Raji (cell line): ENCODE measurements around the gene LAX1.

ENCODE experiments used
- POLR2A ChIP-seq: IDR thresholded peaks from 2 replicates; pipeline ENCODE4 v1.6.1; 2011; ENCODE audit warnings: low read depth, low read length, control low read depth; ENCODE audit not compliant: insufficient read depth

Gene LAX1

DNA sequence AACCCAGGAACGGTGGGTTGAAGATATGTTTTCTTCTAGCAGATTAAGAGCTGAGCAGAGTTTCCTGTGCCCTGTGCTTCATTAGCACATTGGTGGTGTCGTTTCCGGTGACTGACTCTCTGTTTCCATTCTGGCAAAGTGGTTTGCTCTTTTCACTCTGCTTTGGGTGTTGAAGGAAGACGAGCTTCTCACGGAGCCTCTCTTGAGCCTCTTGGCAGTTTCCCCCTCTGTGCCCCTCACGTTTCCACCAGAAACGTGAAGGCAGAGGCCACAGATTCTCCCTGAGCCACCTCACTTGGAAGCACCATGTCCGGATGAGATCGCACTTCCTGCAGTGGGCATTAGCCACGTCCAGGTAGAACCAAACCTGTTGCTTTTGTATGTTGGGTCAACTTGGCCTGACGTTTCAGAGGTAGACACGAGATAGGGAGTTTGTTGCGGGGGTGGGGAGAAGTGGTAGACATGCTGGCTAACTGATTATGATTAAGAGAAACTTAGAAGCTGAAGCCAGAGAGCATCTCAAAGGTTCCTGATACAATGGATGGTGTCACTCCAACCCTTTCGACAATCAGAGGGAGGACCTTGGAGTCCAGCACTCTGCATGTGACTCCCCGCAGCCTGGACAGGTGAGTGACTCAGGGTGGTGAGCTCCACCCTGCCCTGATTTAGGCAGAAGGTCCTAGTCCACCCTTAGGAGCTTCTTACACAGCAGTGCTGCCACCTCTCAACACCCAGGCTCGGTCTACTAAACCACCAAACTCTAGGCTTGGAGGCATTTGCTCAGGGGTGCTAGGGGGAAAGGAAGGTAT lies at the start of gene LAX1:
TSS of gene LAX1 (plus strand) at position 155 of the 809 bp plus-strand sequence. CDS start at position 538, 383 bp downstream.
- peak; percentile 89 for TF ChIP-seq POLR2A

- no peak for TF ChIP-seq POLR2A
Measured at GRCh38 chr1:203717120-203717519, 47.9 kb upstream of the LAX1 start.

DNA sequence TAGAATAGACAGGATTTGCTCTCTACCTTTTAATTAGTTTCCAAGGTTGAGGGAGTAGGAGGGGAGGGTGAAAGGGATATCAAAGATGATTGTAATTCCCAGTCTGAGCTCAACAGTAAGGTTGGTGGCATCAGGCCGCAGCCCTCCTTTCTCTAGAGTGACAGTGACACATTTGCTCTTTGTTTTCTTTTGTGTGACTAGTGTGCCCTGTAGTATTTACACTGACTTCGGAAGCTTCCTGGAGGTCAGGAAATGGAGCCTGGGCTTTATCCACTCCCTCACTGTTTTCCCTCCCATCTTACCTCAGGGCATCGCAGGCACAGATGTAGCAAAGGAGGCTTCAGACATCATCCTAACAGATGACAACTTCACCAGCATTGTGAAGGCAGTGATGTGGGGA lies 44.7 kb upstream of the LAX1 start:
- TF ChIP-seq POLR2A, result no peak

- no peak for TF ChIP-seq POLR2A
Measured at GRCh38 chr1:203722909-203723308, 42.1 kb upstream of the LAX1 start.

- TF ChIP-seq POLR2A, result no peak
Measured at GRCh38 chr1:203726417-203726867, 38.5 kb upstream of the LAX1 start.

DNA sequence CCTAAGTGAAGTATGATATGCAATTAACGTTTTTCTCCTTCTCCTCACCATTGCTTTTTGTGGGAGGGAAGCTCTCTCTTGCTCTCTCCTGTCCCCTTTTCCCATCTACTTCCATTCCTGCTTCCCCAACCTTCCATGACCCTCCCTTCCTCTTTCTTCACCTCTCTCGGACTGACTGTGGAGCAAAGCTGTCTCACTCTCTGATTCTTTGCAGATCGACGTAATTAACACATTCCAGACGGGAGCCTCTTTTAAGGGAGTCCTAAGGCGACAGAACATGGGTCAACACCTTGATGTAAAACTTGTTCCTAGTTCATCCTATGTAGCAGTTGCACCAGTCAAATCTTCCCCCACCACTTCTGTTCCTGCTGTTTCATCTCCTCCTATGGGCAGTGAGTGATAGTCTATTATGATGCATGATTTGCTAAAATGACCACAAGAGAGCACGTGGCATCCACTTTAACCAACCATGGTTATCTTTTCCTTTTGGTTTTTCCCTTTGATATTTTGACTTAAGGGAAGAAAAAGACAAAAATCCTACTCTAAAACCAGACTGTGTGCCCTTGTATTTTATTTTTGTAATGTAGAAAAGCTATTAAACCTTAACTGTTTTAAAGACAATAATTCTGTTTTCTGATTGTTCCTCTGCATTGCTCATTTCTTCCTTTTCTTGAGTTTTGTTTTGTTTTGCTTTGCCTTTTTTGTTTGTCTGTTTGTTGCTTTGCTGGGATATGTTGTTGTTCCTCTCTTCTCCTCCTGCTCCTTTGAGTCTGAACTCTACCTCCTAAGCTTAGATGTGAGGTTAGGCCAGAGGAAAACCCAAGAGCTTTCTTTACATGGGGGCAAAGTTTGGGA lies 31.7 kb upstream of the LAX1 start:
- no peak for TF ChIP-seq POLR2A

DNA sequence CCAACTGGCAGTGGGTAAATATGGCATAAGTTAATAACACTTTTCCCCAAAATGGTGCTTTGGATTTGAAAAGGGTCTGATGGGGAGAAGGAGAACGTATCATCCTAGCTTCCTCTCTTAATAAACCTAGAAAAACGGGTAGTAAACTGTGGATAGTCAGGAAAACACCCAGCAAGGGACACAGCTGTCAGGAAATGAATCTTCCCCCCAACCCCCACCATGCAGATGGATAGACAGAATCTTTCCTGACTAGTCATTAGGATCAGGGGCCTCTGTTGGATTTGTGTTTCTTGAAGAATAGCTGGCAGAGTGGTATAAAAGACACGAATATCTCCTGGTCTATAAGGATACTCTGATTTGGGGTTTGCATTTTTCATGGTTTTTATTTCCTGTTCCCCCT lies 22.5 kb upstream of the LAX1 start:
- TF ChIP-seq POLR2A, result no peak

DNA sequence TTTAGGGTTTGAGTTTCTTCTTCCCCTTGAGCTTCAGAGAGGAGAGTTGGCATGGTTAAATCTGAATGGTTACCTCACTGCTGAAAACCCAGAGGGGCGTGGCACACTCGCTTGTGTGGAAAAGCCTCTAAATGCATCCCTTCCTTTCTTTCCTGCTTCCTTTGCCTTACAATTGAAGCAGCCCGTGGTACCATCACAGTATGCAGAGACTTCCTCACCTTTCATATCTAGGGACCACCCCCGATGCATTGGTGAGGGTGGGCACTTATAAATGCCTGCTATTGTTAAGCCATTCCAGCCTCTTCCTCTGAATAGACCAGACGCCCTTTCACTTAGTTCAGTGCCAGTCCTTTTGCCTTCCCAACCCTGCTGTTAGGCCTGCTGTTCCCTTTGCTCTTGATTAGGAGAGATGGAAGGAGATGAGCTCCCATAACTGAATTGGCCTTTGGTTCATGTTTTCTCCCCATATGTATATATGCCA lies 21.9 kb upstream of the LAX1 start:
- no peak for TF ChIP-seq POLR2A

- TF ChIP-seq POLR2A, result no peak
Measured at GRCh38 chr1:203744075-203744972, 20.7 kb upstream of the LAX1 start.

DNA sequence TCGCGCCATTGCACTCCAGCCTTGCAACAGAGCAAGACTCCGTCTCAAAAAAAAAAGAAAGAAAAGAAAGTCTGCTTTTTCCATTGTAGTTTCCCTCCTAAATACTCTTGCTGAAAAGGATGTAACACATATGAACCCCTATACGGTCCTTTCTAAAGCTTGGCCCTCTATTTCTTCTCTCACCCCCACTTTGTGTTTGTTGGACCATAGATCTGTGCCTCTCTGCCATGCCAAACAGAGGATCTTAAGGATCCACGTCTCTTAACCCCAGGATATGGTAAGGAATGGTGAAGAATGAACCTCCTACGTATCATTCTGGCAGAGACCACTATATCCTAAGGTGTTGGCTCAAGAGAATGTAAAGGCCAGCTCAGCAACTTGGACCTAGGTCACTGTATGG lies 18.7 kb upstream of the LAX1 start:
- TF ChIP-seq POLR2A, result no peak

GRCh38 chr1:203751051-203751450 lies 13.9 kb upstream of the LAX1 start:
- no peak for TF ChIP-seq POLR2A

GRCh38 chr1:203754455-203754864 lies 10.5 kb upstream of the LAX1 start:
- TF ChIP-seq POLR2A, result peak; percentile 28; the same call in 1 of the 2 replicates

- TF ChIP-seq POLR2A, result no peak
Measured at GRCh38 chr1:203756036-203756435, 8.9 kb upstream of the LAX1 start.

DNA sequence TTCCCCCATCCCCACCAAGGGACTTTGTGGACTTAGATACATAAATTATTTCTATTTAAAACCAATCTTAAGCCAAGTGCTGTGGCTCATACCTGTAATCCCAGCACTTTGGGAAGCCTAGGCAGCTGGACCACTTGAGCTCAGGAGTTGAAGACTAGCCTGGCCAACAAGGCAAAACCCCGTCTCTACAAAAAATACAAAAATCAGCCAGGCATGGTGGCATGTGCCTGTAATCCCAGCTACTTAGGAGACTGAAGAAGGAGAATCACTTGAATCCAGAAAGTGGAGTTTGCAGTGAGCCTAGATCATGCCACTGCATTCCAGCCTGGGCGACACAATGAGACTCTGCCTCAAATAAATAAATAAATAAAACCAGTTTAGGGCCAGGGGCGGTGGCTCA lies 4.5 kb upstream of the LAX1 start:
- no peak for TF ChIP-seq POLR2A

- TF ChIP-seq POLR2A, result no peak
Measured at GRCh38 chr1:203763505-203763904, 1.5 kb upstream of the LAX1 start.
